GM12865 (cell line): ENCODE results near the gene IL20.

Experiments
- DNase-seq: peaks from one replicate; pipeline ENCODE4 v3.0.0; 2010; ENCODE audit warnings: low read depth
- H3K4me3 ChIP-seq: 2 replicates; pipeline ENCODE4 v1.5.1; 2011; ENCODE audit warnings: mild to moderate bottlenecking, low read depth, low read length, control low read depth
- TF ChIP-seq, protein P1 (sequence below): IDR thresholded peaks from 2 replicates; pipeline ENCODE4 v1.5.1; 2011; ENCODE audit warnings: low read length, control low read depth, low read depth, inconsistent platforms; ENCODE audit not compliant: insufficient read depth; ENCODE audit errors: missing control alignments

Gene IL20

DNA sequence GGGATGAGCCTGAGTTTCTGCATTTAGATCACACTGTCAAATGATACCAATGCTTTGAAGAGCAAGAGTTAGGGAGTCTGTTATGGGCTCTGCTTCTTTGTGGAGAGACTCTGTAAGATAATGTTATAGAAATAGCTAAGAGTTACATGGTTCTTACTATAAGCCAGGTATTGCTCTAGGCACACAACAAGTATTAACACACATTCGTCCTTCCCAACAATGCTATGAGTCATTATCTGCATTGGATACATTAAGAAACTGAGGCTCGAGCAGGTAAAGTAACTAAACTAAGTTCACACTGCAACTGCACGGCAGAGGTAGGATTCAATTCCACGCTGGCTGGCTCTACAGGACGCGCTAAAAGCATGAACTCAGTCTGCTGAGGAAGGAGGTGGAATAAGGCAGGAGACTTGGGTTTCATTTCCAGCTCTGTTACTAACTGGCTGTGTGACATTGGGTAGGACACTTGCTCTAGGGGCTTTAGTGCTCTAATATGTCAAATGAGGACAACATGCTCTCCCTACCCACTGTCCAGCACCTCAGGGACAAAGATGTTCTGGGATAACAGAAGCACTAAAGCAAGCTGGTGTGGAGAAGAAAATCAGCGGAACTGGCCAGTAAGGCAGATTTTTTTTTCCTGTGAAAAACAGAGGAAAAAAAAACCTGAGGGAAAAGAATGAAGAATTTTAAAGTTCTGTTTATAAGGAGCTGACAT lies 23.7 kb upstream of the IL20 start:
- no peak overlapping the region for H3K4me3 ChIP-seq
- no peak for DNase-seq
- TF ChIP-seq, protein P1, sequence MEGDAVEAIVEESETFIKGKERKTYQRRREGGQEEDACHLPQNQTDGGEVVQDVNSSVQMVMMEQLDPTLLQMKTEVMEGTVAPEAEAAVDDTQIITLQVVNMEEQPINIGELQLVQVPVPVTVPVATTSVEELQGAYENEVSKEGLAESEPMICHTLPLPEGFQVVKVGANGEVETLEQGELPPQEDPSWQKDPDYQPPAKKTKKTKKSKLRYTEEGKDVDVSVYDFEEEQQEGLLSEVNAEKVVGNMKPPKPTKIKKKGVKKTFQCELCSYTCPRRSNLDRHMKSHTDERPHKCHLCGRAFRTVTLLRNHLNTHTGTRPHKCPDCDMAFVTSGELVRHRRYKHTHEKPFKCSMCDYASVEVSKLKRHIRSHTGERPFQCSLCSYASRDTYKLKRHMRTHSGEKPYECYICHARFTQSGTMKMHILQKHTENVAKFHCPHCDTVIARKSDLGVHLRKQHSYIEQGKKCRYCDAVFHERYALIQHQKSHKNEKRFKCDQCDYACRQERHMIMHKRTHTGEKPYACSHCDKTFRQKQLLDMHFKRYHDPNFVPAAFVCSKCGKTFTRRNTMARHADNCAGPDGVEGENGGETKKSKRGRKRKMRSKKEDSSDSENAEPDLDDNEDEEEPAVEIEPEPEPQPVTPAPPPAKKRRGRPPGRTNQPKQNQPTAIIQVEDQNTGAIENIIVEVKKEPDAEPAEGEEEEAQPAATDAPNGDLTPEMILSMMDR = no peak

DNA sequence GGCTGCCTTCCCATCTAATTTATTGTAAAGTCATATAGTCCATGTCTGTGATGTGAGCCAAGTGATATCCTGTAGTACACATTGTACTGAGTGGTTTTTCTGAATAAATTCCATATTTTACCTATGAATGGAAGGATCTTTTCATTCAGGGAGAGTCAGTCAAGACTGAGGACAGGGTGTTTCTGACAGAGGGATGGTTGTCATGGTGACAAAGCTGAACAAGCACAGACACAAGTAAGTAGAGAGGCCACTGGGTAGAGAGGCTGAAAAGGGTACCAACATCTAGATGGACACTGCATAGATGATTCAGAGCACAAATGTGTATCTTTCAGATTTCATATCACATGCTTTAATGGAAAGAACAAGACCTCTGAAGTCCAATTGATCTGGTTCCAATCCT lies 22.6 kb upstream of the IL20 start:
- no peak overlapping the region for H3K4me3 ChIP-seq
- no peak for DNase-seq
- TF ChIP-seq, protein P1 = no peak

DNA sequence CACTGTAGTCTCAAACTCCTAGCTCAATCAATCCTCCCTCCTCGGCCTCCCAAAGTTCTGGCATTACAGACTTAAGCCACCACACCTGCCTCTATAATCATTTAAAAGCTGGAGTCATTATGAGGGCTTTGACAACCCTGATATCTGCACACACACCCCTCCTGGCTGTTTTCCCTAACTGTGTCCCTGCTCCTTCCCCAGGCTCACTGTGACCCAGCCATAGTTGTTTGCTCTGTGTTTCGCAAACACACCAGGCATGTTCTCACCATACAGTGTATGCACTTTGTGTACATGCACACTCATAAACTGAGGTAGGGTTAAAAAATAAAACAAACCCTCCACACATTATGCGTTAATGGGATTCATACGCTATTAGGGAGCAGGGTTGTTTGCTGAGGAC lies 21.8 kb upstream of the IL20 start:
- H3K4me3 ChIP-seq = no peak overlapping the region
- no peak for DNase-seq
- TF ChIP-seq, protein P1 = no peak

DNA sequence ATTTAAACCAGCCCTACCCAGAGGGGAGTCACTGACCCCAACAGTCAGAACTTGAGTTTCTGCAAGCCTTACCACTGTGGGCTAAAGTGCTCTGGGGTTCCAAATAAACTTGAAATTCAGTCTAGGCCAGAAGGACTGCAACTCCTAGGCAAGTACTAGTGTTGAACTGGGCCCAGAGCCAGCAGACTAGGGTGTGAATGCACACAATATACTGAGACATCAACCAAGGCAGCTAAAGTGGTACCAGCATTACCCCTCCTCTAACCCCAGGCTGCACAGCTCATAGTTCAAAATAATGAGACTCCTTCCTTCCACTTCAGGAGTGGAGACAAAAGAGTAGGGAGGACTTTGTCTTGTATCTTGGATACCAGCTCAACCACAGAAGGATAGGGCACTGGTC lies 18.9 kb upstream of the IL20 start:
- DNase-seq = no peak
- H3K4me3 ChIP-seq = no peak overlapping the region
- TF ChIP-seq, protein P1 = no peak

DNA sequence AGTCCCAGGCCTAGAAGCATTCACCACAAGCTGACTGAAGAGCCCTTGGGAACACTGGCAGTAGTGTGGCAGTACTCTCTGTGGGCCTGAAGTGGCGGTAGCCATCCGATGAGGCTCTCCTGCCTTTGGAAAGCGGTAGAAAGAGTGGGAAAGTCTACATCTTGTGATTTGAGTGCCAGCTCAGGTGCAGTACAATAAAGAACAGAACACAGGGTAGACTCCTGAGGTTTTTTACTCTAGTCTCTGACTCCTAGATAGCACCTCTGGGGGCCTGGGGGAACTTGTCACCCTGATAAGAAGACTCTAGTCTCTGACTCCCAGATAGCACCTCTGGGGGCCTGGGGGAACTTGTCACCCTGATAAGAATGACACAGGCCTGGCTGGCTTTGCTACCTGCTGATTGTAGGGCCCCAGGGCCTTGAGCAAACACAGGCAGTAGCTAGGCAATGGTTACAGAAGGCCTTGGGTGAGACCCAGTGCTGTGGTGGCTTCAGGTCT lies 18.0 kb upstream of the IL20 start:
- no peak for DNase-seq
- TF ChIP-seq, protein P1 = no peak
- no peak overlapping the region for H3K4me3 ChIP-seq

DNA sequence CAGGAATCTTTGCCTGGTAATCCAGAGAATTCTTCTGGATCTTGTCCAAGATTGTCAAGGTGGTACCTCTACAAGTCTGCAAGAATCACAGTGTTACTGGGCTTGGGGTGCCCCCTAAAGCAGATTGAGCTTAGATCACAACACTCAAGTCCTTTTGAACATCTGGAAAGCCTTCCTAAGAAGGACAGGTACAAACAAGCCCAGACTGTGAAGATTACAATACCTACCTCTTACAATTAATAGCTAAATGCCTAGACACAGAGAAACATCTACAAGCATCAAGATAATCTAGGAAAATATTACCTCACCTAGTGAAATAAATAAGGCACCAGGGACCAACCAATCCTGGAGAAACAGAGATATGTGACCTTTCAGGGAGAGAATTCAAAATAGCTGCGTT lies 17.5 kb upstream of the IL20 start:
- TF ChIP-seq, protein P1 = no peak
- H3K4me3 ChIP-seq = no peak overlapping the region
- DNase-seq = no peak

DNA sequence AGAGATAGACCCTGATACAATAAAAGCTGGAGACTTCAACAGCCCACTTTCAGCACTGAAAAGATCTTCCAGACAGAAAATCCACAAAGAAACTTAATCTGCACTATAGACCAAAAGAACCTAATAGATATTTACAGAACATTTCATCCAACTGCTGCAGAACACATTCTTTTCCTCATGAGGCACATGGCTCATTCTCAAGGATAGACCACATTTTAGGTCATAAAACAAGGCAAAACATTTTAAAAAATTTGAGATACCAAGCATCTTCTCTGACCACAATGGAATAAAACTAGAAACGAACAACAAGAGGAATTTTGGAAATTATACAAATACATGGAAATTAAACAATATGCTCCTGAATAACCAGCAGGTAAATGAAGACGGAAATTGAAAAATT lies 15.0 kb upstream of the IL20 start:
- TF ChIP-seq, protein P1 = no peak
- H3K4me3 ChIP-seq = no peak overlapping the region
- no peak for DNase-seq
